HG02798 (cell line): ENCODE results near the gene UXT.

Experiments used
- ATAC-seq: cut with Tn5 transposase; IDR thresholded peaks from one replicate; pipeline ENCODE4 v1.9.1; 2021; ENCODE audit warnings: mild to moderate bottlenecking; ENCODE audit not compliant: unreplicated experiment, poor library complexity

UXT gene

DNA sequence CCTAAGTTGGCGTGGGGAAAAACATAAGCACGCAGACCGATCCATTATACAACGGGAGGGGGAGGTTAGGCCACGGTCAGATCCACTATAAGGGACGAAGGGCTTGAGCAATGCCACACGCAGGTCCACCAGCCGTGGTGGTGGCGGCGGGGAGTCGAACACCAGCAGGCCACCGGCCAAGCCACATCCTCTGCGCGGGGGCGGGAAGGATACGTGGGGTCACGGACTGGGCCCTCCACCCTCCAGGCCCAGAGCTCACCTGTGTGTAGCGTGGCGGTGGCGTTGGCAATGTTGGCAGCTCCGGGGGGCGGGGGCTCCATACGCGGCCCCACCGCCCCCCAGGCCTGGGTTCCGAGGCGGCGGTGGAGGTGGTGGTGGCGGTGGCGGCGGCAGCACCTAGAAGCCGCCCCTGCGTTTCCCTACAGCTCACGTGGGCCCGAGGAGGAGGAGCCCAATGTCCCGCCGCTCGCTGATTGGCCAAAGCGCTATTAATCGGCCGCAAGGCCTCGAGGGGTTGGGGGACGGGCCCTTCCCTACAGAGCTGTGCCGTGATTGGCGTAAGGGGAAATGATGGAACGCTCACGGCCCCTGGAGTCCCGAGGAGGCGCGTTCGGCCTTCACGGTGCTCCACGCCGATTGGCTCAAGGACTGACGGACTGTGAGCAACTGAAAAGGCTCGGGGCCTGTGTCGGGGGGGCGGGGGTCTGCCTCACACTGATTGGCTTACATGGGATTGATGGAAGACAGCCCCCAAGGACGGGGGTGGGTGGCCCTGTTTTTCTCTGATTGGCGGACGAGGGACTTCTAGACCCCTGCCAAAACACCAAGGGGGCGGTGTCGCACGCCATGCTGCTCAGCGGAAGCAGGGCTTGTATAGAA, 8.6 kb downstream of the UXT start, which contains the start of gene ELK1:
ELK1 (minus strand) TSS at position 400 of the 879 bp plus-strand sequence. CDS start 9,122 bp downstream, outside the sequence.
- peak; percentile 94 for ATAC-seq

DNA sequence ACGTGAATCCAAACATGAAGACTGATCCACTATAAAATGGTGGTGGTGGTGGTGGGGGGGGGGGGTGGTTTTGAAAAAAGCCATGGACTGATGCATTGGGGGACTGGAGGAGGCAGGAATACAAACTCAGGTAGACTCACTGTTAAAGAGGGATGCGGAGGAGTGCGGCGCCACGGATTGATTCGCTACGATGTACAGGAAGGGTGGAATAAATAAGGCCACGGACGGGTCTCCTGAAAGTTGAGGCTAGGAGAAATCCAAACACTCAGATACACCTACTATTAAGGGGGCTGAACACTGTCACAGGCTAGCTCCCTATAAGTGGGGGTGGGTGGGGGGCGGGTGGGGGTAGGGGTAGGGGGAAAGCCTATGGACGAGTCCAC, 9.2 kb downstream of the UXT start:
- no peak for ATAC-seq

DNA sequence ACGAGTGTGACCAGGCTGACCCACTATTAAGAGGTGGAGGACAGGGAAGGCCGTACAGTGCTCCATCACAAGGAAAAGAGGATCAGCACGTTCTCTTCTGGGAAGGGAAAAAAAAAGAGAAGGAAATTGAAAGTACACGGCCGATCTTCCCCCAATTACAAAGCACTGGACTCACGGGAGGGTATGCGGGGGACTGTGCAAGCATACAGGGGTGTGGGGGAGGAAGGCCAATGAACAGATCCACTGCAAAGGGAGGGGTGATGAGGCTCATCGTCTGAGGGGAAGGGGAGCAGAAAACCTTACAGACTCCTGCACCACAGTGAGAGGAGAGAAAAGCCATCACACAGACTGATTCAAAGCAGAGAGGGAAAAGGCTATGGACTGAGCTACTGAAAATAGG, 9.7 kb downstream of the UXT start:
- no peak for ATAC-seq

DNA sequence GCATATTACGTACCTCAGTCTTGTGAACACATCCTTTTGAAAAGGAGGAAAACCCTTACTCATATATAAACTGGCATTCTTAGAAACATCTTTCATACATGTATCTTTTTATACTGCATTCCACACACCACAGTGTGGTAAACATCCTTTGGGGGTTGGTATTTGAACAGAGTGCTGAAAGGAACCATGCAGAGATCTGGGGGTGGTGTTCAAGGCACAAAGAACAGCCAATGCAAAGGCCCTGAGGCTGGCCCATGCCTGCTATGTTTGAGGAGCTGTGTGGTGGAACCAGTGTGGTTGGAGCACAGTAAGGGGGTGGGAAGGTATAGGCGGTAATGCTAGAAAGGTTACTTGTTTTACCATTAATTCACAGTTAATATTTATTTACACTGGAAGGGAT, 10.6 kb downstream of the UXT start:
- ATAC-seq: no peak

DNA sequence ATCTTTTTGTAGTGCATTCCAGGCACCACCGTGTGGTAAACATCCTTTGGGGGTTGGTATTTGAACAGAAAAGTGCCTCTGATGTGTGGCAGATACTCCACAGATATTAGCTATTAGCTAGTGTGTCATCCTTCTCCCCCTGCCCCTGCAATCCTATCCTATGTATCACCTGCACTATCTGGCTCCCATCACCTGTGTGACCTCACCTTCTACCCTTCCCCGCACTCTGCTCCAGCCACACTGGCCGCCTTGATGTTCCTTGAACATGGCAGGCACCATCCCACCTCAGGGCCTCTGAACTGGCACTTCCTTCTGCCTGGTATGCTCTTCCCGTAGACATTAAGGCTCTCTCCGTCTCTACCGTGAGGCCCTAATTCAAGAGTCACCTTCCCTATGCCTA, 12.3 kb downstream of the UXT start:
- no peak for ATAC-seq

DNA sequence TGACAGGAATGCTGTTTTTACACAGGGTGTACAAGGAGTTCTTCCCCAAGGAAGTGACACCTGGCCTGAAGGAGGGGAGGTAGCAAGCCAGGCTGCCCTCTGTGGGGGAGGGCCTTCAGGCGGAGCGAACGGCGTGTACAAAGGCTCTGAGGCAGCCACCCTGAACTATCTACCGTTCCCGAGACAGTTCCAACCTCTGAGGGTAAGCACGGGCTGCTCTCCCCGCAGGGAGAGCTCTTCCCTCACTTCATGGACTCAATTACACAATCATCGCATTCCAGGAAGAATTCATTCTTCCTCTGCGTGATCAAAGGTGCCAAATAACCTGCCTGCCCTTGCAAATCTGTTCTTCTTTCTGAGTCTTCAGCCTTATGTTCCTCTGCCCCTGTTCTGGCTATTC, 13.4 kb downstream of the UXT start:
- ATAC-seq: no peak

DNA sequence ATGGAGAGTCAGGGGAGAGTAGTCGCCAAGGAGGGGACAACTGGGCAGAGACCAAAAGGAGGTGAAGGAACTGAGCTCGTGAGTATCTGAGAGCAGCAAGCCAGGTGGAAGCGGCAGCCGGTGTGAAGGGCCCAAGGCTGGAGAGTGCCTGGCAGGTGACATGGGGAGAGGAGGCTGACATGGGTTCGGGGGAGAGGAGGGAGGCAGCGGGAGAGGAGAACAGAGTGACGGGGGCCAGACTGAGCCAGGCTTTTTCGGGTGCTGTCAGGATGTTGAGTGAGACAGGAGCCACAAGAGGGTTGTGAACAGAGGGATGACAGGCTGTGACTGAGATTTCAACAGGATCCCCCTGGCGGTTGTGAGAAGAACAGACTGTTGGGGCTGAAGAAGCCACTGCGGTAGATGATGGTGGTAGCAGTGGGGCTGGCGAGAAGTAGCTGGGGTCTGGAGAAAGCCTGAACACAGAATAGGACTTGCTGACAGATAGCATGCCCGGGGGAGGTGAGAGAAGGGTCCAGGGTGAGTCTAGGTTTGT, 14.4 kb downstream of the UXT start:
- no peak for ATAC-seq

DNA sequence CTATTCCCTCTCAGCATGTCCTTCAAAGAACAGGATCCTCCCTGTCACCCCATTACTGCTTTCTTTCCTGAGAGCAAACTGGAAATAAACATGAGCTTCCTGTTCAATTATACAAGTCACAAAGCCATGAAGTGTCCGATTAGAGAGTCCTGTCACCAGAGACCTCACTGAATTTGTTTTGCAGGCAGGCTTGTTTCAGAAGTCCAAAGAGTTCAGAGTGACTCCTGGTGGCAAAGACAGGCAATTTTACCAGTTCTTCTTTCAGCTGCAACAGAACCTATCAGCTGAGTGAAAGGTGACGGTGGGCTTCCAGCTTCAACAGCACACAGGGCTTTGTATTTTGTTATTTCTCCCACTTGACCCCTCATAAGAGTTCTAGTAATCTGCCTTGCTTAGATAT, 15.1 kb downstream of the UXT start:
- no peak for ATAC-seq

DNA sequence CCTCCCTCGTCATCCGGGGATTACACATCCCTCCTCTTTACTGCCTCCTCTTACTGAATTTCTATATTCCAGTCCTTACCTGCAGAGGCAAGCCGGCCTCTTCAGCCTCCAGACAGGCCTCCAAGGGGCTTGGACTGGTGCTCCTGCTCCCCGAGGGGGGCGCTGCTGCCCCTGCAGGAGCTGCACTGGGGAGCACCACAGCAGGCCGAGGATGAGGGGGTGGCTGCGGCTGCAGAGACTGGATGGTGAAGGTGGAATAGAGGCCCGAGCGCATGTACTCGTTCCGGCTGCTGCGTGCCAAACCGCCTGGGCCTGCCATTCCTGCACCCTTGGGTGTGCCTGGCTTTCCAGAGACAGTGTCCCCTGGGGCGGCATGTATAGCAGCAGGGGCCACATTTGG, 20.2 kb downstream of the UXT start:
- ATAC-seq: no peak

DNA sequence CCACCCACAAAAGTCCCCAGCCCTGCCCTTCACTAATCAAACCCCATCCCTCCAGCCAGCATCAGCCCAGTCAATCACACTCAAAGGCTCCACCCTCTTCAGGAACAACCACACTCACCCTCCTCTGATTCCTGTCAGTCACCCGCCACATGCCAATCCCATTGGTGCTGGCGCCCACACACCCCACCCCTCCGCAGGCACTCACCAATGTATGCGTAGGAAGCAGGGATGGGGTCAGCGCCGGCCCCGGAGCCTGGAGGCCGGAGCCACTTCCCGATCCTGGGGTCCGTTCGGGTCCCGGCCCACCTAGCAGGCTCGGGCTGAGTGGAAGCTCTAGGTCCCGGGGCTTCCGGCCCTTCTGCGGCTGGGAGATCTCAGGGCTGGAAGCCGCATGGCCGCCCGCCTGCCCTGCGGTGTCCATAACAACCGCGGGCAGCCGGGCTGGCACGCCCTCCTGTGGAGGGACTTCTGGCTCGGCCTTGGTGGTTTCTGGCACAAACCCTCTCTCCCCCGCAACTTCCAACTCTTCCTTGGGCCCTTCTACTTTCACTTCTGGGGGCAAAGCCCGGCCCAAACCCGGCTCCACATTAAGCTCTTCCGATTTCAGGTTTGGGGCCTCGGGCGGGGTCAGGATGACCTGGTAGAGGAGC, 21.3 kb downstream of the UXT start:
- ATAC-seq: no peak

DNA sequence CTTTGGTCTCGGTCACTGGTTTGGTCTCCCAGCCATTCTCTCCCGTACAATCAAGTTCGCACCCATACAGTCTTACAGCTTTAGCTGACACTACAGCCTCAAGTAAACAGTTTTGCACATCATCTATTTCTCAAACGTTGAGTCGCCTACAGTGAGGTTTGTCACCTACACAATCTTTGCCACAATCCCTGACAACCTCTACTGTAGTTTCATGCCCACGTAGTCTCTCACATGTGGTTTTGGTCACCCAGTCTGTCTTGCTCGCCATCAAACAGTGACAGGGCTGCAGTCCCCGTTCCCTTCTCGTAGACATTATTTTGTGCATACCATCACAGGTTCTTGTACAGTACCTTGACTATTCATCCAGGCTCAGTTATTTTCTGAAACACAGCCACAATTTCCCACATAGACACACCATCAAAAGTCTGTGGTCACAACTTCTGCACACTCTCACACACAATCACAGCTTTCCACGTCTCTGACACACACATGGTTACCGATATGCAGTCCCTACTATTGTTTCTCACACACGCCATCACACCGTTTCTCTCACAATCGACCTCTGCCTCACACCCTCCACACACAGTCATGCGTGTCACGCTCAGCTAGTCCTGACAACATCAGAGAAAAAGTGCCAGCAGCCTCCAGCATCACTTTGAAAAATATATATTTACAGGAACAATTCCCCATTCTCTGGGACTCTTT, 24.0 kb downstream of the UXT start:
- no peak for ATAC-seq

DNA sequence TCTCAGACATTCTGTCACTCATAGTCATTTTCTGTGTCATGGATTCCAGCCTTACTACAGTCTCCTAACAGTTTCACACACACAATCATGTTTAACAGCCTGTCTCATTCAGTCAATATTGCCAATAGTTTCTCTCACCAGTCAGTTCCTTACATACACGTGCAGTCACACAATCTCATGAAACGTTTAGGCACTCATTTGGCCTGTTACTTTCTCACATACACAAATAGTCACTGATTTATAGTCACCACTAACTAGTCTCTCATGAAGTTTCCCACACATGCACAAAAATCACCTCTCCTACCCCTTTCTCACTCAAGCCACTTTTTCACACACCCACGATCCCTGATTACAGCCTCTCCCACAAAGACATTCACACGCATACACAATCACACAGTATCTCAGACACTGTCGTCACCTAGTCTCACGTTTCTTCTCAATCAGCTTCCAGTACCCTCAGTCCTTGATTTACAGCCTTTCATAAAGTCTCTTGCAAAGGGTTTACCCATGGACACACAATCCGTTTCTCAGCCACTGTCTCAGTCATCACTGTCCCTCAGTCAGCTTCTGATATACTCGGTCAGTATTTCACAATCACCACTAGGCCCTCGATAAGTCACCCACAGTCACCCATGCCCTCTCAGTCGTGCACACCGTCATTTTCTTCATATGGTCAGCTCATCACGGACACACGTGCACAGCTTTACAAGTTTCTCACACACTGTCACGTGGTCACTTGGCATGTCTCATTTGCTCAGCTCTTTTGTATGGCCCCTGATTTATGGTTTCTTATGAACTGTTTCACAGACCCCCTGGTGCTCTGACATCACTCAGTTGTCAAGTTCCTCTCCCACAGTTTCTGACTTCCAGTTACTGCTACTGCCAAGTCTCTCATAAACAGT, 25.0 kb downstream of the UXT start:
- no peak for ATAC-seq

DNA sequence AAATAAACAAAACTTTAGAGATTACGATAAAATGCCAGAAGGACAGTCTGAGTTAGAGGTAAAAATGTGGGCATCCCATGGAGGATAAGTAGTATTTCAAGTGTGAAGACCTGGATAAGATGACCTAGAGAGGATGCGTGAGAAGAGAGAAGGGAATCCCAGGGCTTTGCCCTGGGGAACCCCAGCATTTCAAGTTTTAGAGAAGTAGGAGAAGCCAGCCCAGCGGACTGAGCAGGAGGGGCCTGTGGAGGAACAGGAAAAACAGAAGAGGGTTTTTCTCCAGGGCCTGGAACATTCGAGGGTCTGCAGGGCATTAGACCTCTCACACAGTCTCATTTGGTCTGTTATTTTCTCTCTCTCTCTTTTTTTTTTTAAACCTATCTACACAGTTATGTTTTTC, 26.3 kb downstream of the UXT start:
- no peak for ATAC-seq

DNA sequence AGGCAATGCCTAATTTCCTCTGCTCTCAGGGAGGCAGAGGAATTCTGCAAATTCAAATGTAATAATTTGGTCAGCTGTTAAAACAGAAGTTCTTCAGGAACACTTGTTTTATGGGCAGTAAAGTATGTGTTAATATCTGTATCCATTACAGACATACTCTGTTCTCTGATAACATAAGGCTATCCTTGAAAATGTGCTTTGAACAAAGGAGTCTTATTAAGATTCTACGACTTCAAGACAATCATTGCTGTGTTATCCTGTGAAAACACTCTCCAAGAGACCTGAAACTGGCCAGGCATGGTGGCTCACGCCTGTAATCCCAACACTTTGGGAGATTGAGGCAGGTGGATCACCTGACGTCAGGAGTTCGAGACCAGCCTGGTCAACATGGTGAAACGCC, 27.3 kb downstream of the UXT start:
- no peak for ATAC-seq

DNA sequence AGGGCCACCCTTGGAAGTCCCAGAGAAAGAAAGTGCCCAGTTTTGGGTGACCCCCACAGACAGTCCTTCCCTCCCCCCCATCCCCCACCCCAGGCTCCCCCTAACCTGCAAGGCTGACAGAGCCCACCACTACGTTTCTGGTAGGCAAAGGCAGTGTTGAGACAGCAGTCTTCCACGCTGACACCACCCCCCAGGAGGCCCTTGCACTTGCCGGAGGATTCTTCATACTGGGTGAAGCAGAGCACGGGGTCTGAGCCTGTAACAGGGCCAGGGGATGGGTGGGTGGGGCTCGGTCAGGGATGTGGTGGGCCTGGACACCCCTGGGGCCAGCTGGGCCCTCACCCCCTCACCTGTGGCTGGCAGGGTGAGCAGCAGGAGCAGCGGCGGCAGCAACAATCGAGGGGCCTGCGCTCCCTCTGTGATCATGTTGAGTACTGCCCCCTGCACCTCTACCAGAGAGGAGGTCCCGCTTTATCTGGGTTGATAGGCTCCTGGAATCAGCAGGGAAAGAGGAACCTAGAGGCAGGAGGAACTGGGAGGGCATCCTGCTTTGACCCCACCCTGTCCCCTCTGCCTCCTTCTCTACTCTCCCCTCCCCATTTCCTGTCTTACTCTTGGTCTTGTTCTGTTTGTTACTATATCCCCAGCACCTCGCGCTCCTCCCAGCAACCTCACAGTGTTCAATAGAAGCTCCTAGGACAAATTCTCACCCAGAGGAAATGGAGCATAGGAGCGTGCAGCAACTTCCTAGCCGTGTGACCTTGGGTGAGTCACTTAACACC, 29.4 kb downstream of the UXT start, which contains the start of gene CFP:
CFP (minus strand) TSS at position 512 of the 782 bp plus-strand sequence; CDS start at position 426, 86 bp downstream.
- ATAC-seq: no peak

DNA sequence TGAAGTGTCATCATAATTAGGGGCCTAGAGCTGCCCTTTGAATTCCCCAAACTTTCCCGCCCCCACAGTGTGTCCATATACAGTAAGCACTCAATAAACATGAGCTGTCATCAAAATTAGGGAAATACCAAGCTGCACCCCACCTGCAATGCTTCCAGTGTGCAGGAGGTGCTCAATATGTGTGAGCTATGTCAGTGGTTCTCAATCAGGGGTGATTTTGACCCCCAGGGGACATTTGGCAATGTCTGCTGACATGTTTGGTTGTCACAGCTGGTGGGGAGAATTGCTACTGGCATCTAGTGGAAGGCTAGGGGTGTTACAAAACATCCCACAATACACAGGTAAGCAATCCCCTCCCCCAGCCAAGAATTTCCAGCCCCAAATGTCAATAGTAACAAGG, 30.0 kb downstream of the UXT start:
- no peak for ATAC-seq

DNA sequence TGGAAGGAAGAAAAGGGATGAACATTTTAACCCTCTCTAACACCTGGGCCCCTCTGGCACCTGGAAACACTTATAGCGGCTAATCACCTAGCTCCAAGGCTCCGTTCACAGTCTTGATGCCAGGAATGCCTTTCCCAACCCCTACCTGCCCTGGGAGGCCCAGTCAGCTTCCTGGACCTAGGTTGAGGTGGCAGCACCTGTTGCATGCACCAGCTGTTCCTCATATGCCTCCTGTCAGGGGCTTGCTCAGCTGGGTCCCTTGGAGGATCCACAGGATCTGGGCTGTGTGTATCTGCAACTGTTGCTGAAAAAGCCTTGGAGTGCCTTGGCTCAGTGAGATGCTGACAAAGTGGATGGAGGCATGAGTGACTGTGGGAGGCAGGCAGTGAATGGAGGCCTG, 33.6 kb downstream of the UXT start:
- ATAC-seq: no peak

DNA sequence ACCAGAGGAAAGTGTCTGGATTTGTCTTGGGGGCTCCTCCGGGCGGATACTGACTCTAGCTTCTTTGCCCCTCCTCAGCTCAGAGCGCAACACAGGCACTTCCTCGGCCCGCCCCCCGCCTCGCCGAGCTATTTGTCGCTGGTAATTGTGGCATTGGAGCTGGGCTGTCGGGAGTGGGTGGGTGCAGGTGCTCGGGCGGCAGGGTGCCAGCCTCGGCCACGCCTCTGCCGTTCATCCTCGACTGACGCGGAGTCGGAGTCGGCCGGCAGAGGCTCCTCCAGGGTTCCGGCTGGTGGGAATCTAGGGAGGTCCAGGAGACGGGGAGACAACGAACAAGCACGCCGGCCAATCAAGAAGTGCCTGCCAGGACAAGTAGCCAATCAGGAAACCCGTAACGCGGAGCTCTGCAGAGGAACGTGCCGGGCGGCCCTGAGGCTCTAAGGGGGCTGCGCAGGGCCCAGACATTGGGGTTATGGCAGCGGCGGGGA, 35.4 kb downstream of the UXT start:
- no peak for ATAC-seq

DNA sequence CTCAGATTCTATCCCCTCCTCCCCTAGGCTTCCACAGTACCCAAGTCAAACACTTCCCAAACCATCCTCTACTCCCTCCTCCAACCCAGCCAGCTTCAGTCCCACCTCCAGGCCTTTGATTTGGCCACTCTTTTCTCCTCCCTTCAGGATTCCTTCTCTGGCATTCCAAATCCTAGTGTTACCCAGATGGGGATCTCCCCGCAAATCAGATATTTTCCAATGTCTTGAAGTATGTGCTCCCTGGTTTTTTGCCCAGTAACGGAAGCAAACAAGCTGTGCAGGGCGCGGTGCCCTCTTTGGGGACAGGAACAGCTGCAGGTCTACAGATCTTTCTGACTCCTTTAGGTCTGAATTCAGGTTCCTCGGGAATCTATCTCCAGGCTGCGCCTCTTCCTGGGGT, 37.1 kb downstream of the UXT start:
- no peak for ATAC-seq
